ENCODE measurements around the gene DGKG.
A peak's percentile ranks its signal among the peaks of the same experiment; 100 is the strongest.

DGKG gene

GRCh38 chr3:186284349-186284652 lies 77.7 kb downstream of the DGKG start:
- DNase-seq (ENCODE audit: low read depth, low spot score), result no peak
- Histone ChIP-seq H3K36me3 (ENCODE audit: insufficient read depth, low read length) (no peaks in the 10 kb centered on the region), H3K4me3 (no peak overlapping the region), H3K27ac (no peak overlapping the region), H3K9me3 (ENCODE audit: low read depth, low read length) (no peaks in the 10 kb centered on the region), H3K9ac (ENCODE audit: insufficient read length) (no peak overlapping the region)
- no peak for TF ChIP-seq EZH2 (IDR thresholded peaks at IDR 0.05)
- TF ChIP-seq FOXP2 (optimal IDR thresholded peaks at IDR 0.05; ENCODE audit: control extremely low read depth, extremely low read length, insufficient read depth), result no peak
- TF ChIP-seq POLR2AphosphoS5 (IDR thresholded peaks at IDR 0.05; ENCODE audit: borderline replicate concordance, low read depth, low read length), result no peak

GRCh38 chr3:186283651-186284348 lies 78.2 kb downstream of the DGKG start:
- Histone ChIP-seq H3K4me3 (no peak overlapping the region), H3K9ac (ENCODE audit: insufficient read length) (no peak overlapping the region), H3K9me3 (ENCODE audit: low read depth, low read length) (no peaks in the 10 kb centered on the region), H3K27ac (no peak overlapping the region), H3K36me3 (ENCODE audit: insufficient read depth, low read length) (no peaks in the 10 kb centered on the region)
- DNase-seq (ENCODE audit: low read depth, low spot score), result no peak
- no peak for TF ChIP-seq POLR2AphosphoS5 (IDR thresholded peaks at IDR 0.05; ENCODE audit: borderline replicate concordance, low read depth, low read length)
- no peak for TF ChIP-seq FOXP2 (optimal IDR thresholded peaks at IDR 0.05; ENCODE audit: control extremely low read depth, extremely low read length, insufficient read depth)
- no peak for TF ChIP-seq EZH2 (IDR thresholded peaks at IDR 0.05)

GRCh38 chr3:186283096-186283495 lies 78.9 kb downstream of the DGKG start:
- DNase-seq (ENCODE audit: low read depth, low spot score), result no peak
- TF ChIP-seq FOXP2 (optimal IDR thresholded peaks at IDR 0.05; ENCODE audit: control extremely low read depth, extremely low read length, insufficient read depth), result no peak
- TF ChIP-seq EZH2 (IDR thresholded peaks at IDR 0.05), result no peak
- TF ChIP-seq POLR2AphosphoS5 (IDR thresholded peaks at IDR 0.05; ENCODE audit: borderline replicate concordance, low read depth, low read length), result no peak
- Histone ChIP-seq H3K36me3 (ENCODE audit: insufficient read depth, low read length) (no peaks in the 10 kb centered on the region), H3K27ac (no peak overlapping the region), H3K9me3 (ENCODE audit: low read depth, low read length) (no peaks in the 10 kb centered on the region), H3K4me3 (no peak overlapping the region), H3K9ac (ENCODE audit: insufficient read length) (no peak overlapping the region)

DNA sequence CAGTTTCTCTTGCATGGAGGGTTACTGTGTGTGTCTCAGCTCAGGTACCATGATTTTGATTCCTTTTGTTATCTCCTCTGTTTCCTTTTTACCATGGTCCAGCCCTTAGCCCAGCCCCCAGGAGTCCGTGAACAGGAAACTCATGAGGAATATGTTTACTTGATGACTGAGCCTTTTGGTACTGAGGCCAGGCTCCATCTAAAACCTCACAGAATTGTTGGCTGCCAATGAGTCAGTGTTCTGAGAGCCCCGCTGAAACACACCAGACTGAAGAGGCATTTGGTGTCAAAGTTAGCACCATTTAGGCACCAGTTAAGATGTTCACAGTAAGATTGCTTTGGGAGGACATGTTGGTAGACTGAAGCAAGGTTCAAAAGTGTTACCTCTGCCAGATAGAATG lies 80.9 kb downstream of the DGKG start:
- H3K9me3 ChIP-seq (ENCODE audit: low read depth, low read length), result no peaks in the 10 kb centered on the region
- no peaks in the 10 kb centered on the region for H3K36me3 ChIP-seq (ENCODE audit: insufficient read depth, low read length)
- H3K9ac ChIP-seq (ENCODE audit: insufficient read length), result no peak overlapping the region
- no peak for DNase-seq (ENCODE audit: low read depth, low spot score)
- no peak overlapping the region for H3K4me3 ChIP-seq
- H3K27ac ChIP-seq, result no peak overlapping the region
- TF ChIP-seq EZH2 (IDR thresholded peaks at IDR 0.05) (no peak), POLR2AphosphoS5 (IDR thresholded peaks at IDR 0.05; ENCODE audit: borderline replicate concordance, low read depth, low read length) (no peak), FOXP2 (optimal IDR thresholded peaks at IDR 0.05; ENCODE audit: control extremely low read depth, extremely low read length, insufficient read depth) (no peak)

DNA sequence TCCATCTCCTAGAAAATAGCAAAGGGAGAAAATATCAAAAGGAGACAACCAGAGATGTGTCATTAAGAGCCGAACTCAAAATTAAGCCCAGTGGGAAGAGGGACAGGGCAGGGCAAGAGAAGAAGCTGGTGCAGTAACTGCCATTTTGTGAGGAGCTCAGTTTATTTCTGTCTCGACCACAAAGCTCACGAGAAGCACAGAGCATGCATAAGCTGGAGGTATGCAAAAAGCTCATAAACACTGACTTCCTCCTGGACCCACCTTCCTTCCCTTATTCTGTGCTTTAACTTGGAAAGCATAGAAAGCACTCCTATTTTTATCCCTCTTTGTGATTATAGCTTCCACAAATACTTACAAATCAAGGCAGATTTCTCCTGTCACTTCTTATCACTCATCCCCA lies 81.3 kb downstream of the DGKG start:
- Histone ChIP-seq H3K9me3 (ENCODE audit: low read depth, low read length) (no peaks in the 10 kb centered on the region), H3K9ac (ENCODE audit: insufficient read length) (no peak overlapping the region), H3K4me3 (no peak overlapping the region), H3K27ac (no peak overlapping the region), H3K36me3 (ENCODE audit: insufficient read depth, low read length) (no peaks in the 10 kb centered on the region)
- DNase-seq (ENCODE audit: low read depth, low spot score), result no peak
- TF ChIP-seq EZH2 (IDR thresholded peaks at IDR 0.05), result no peak
- TF ChIP-seq POLR2AphosphoS5 (IDR thresholded peaks at IDR 0.05; ENCODE audit: borderline replicate concordance, low read depth, low read length), result no peak
- TF ChIP-seq FOXP2 (optimal IDR thresholded peaks at IDR 0.05; ENCODE audit: control extremely low read depth, extremely low read length, insufficient read depth), result no peak

DNA sequence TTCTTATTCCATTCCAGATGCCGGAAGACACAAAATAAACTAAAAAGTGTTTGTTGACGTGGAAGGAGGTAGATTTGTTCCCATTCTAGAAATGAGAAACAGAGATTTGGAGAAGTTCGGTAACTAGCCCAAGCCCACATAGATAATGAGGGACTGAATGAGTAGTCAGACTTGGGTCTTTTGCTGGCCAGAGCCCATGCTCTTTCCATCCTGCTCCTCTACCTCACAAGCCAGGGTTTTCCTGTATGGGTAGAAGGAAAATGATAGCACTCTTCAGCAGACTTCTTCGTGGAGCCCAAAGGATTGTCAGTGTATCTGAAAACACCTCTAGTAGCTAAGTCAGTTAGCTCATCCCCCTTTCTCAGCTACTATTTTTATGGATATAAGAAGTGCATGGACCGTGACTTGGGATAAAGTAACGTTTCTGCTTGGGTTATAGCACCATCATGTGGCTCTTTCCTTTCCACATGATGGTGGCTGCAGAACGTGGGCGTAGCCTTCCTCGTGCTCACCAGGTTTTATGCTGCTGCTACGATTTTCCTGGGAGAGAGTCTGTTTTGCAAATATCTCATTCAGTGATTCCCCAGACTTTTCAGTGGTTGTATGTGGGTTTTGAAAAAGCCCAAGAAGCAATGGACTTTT lies 84.6 kb downstream of the DGKG start:
- no peaks in the 10 kb centered on the region for H3K36me3 ChIP-seq (ENCODE audit: insufficient read depth, low read length)
- TF ChIP-seq EZH2 (IDR thresholded peaks at IDR 0.05) (no peak), FOXP2 (optimal IDR thresholded peaks at IDR 0.05; ENCODE audit: control extremely low read depth, extremely low read length, insufficient read depth) (no peak), POLR2AphosphoS5 (IDR thresholded peaks at IDR 0.05; ENCODE audit: borderline replicate concordance, low read depth, low read length) (no peak)
- DNase-seq (ENCODE audit: low read depth, low spot score), result peak; percentile 66
- no peak overlapping the region for H3K9ac ChIP-seq (ENCODE audit: insufficient read length)
- no peak overlapping the region for H3K27ac ChIP-seq
- no peak overlapping the region for H3K4me3 ChIP-seq
- no peaks in the 10 kb centered on the region for H3K9me3 ChIP-seq (ENCODE audit: low read depth, low read length)

DNA sequence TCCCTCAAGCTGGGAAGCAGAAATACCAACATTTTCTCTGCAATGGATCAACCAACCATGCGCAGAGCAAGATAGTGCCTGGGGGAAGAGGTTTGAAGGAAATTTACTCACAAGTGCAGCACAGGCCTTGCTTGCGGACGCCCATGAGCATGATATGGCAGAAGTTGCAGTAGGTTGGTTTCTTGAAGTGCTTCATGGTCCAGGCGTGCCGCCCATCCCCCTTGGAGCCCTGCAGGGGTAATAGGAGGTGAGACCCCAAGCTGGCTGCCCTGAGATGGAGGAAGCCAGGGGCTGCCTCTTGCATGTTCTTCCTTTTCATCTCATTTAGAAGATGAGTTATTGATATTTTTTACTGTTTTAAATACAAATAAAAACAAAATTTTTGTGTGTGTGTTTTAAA lies 86.6 kb downstream of the DGKG start:
- no peak for DNase-seq (ENCODE audit: low read depth, low spot score)
- TF ChIP-seq FOXP2 (optimal IDR thresholded peaks at IDR 0.05; ENCODE audit: control extremely low read depth, extremely low read length, insufficient read depth) (no peak), POLR2AphosphoS5 (IDR thresholded peaks at IDR 0.05; ENCODE audit: borderline replicate concordance, low read depth, low read length) (no peak), EZH2 (IDR thresholded peaks at IDR 0.05) (no peak)
- Histone ChIP-seq H3K9me3 (ENCODE audit: low read depth, low read length) (no peaks in the 10 kb centered on the region), H3K4me3 (no peak overlapping the region), H3K9ac (ENCODE audit: insufficient read length) (no peak overlapping the region), H3K27ac (no peak overlapping the region), H3K36me3 (ENCODE audit: insufficient read depth, low read length) (no peaks in the 10 kb centered on the region)

DNA sequence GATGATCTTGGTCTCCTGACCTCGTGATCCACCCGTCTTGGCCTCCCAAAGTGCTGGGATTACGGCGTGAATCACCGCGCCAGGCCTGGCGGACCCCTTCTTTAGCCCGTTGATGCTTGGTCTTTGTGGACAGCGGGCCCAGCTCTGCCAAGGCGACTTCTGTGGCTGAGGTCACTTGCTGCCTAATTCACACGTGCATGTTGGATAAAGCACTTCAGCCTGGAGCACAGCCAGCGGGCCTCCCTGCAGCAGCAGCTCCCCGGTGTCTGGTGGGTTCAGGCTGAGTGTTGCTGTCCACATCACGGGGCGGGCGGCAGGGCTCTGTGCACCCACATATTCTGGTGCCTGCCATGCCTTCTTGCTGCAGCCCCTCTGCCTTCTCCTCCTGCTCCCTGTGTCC lies 88.4 kb downstream of the DGKG start:
- H3K27ac ChIP-seq, result no peak overlapping the region
- TF ChIP-seq EZH2 (IDR thresholded peaks at IDR 0.05) (no peak), FOXP2 (optimal IDR thresholded peaks at IDR 0.05; ENCODE audit: control extremely low read depth, extremely low read length, insufficient read depth) (no peak), POLR2AphosphoS5 (IDR thresholded peaks at IDR 0.05; ENCODE audit: borderline replicate concordance, low read depth, low read length) (no peak)

More for the DNA sequence above, 88.4 kb downstream of the DGKG start:
- Histone ChIP-seq H3K9ac (ENCODE audit: insufficient read length) (no peak overlapping the region), H3K9me3 (ENCODE audit: low read depth, low read length) (no peaks in the 10 kb centered on the region), H3K4me3 (no peak overlapping the region), H3K36me3 (ENCODE audit: insufficient read depth, low read length) (no peaks in the 10 kb centered on the region)
- DNase-seq (ENCODE audit: low read depth, low spot score), result no peak

All from SK-N-MC (cell line).